Common myeloid progenitor, CD34-positive (primary cell): Measurements from ENCODE around the gene RAB22A.

Experiments used
- CTCF ChIA-PET: fragments of 350-600 bp; sonication (Branson Sonifier 250); formaldehyde crosslinking; loops from one replicate; lab custom pipeline; 2021; ENCODE audit warnings: antibody characterized with exemption; lab: Charles Lee
- POLR2A ChIA-PET: fragments of 350-600 bp; sonication (Branson Sonifier 250); formaldehyde crosslinking; loops from one replicate; lab custom pipeline; 2021; ENCODE audit warnings: antibody characterized with exemption; lab: Charles Lee
- DNase-seq, 3 donors: peaks; one replicate each; pipeline versions ENCODE4 v3.0.0 to v3.0.0-alpha.2; 2013
- H3K27ac ChIP-seq, 2 experiments: 1 replicate in 1 of 2; 2 replicates in 1 of 2; pipeline ENCODE4 v1.7.0; 2013; ENCODE audit warnings: inconsistent platforms in 2 of 2, low read length in 2 of 2, mild to moderate bottlenecking in 2 of 2, low read depth in 1 of 2, moderate library complexity in 1 of 2; ENCODE audit not compliant: severe bottlenecking in 2 of 2, insufficient read depth in 1 of 2, poor library complexity in 1 of 2
- H3K27me3 ChIP-seq, 5 experiments: replicated peaks in 2 of 5; 1 replicate in 3 of 5; 2 replicates in 2 of 5; pipeline versions ENCODE4 v1.6.1 to v1.7.0; 2013; ENCODE audit warnings: low read length in 4 of 5, mild to moderate bottlenecking in 2 of 5, moderate library complexity in 2 of 5, inconsistent platforms in 1 of 5; ENCODE audit not compliant: insufficient read depth in 5 of 5, control insufficient read depth in 4 of 5
- H3K36me3 ChIP-seq, 4 experiments: 1 replicate in 2 of 4; 2 replicates in 2 of 4; pipeline versions ENCODE4 v1.6.1 to v1.7.0; 2013; ENCODE audit warnings: low read length in 3 of 4, control low read depth in 1 of 4, mild to moderate bottlenecking in 1 of 4; ENCODE audit not compliant: control insufficient read depth in 4 of 4, insufficient read depth in 4 of 4
- H3K4me1 ChIP-seq, 4 experiments: 1 replicate in 3 of 4; 2 replicates in 1 of 4; pipeline versions ENCODE4 v1.6.1 to v1.7.1; 2013; ENCODE audit warnings: low read length in 3 of 4, mild to moderate bottlenecking in 3 of 4, control low read depth in 1 of 4, inconsistent platforms in 1 of 4, moderate library complexity in 1 of 4; ENCODE audit not compliant: control insufficient read depth in 4 of 4, insufficient read depth in 4 of 4; ENCODE audit errors: control extremely low read depth in 1 of 4
- H3K4me3 ChIP-seq, 7 experiments: 1 replicate in 4 of 7; 2 replicates in 3 of 7; pipeline versions ENCODE4 v1.5.1 to v1.7.0; 2013; ENCODE audit warnings: mild to moderate bottlenecking in 7 of 7, low read length in 6 of 7, moderate library complexity in 6 of 7, inconsistent platforms in 2 of 7, low read depth in 2 of 7, control low read depth in 1 of 7; ENCODE audit not compliant: insufficient read depth in 4 of 7, control insufficient read depth in 1 of 7; ENCODE audit errors: extremely low read depth in 1 of 7
- H3K9me3 ChIP-seq, 5 experiments: 1 replicate in 4 of 5; 2 replicates in 1 of 5; pipeline versions ENCODE4 v1.6.1 to v1.7.1; 2013; ENCODE audit warnings: low read length in 4 of 5, mild to moderate bottlenecking in 2 of 5, inconsistent platforms in 1 of 5, low read depth in 1 of 5, moderate library complexity in 1 of 5; ENCODE audit not compliant: control insufficient read depth in 4 of 5, insufficient read depth in 2 of 5; ENCODE audit errors: control extremely low read depth in 1 of 5
- WGBS: methylation state at CpG from one replicate; pipeline ENCODE4 v1.1.5; 2013; ENCODE audit not compliant: insufficient coverage; 5-methylcytosine and 5-hydroxymethylcytosine counted together

RAB22A gene

DNA sequence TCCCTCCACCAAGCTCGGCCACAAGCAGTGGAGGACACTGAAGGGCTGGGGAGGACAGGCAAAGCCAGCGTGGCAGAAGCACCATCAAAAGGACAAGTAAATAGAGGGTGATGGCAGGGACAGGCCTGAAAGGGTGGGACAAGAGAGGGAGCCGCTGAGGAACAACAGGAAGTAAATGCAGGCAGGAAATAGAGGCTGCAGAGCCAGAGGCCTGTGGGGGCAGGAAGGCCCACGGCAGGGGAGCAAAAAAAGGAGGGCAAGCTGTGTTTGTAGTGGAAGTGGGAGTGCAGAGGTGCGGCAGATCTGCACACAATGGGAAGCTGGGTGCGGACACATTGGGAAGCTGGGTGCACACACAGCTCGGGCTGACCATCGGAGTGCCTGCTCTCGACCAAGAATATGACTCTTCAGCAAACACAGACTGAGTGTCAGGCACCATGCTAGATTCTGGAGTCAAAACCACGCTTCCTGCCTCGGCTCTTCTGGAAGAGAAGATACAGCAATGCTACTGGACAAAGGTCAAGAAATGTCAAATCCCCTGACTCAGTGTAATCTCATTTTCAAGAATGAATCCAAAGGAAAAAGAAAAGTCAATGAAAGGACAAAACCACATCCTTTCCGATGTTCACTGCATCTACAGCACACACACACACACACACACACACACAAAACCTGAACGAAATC, 40.4 kb upstream of the RAB22A start:
- Histone ChIP-seq H3K27ac (no peak overlapping the region), H3K9me3 (peaks cover 0 to 2% (median 0%) of the 10 kb centered on the region in 5 experiments), H3K4me1 (peaks cover 0 to 11% (median 3%) of the 10 kb centered on the region in 4 experiments), H3K27me3 (no peaks in the 10 kb centered on the region), H3K36me3 (peaks cover 4 to 18% (median 12%) of the 10 kb centered on the region in 4 experiments), H3K4me3 (no peak overlapping the region)
- ChIA-PET CTCF (interaction anchor here (0.6 to 1.2 kb wide), 2 partner anchors 23 to 246 kb away, joined by 3 read pairs; partner anchors contain the start of gene APCDD1L), POLR2A (no interaction called here)
- 52% methylated on average over 8 of the region's 13 CpGs for WGBS
- no peak for DNase-seq

DNA sequence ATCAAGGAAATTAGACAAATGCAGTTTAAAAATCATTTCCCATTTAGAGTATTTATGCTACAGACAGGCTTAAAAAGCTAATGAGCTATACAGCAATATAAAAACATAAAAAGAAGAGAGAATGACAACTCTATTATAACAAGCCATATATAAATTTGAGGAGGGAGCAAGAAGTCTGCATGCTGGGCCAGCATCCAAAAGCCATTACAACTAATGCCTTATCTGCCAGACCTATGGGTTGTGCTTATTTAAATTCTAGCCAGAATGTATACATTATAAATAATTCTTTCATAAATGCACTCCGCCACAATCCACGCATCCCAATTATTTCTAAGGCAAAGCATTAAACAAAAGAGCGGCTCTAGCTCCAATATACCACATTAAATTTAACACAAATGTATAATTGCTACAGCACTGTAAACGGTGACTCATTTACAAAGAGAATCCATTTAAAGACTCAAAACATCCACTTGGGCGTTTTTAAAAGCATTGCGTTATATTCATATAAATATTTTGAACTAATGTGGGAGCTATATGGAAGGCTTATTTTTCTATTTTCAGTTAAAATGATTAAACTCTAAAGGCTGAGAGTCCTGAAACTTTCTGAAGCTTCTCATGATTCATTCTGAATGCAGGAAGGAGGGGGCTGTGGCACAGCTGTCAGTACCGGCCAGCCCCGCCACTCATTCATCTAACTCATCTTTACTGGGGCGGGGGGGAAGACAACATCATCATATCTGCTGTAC, 37.7 kb upstream of the RAB22A start:
- Histone ChIP-seq H3K27me3 (no peaks in the 10 kb centered on the region), H3K27ac (no peak overlapping the region), H3K9me3 (peaks cover 0 to 7% (median 2%) of the 10 kb centered on the region in 5 experiments), H3K36me3 (peaks cover 4 to 17% (median 9%) of the 10 kb centered on the region in 4 experiments), H3K4me1 (peaks cover 0 to 11% (median 3%) of the 10 kb centered on the region in 4 experiments), H3K4me3 (no peak overlapping the region)
- 95% methylated on average over 6 of the region's 9 CpGs for WGBS
- no peak for DNase-seq
- ChIA-PET CTCF (interaction anchor here (1.0 kb wide), 1 partner anchor 32 kb away, joined by 3 read pairs; no protein-coding TSS in a partner anchor), POLR2A (no interaction called here)

DNA sequence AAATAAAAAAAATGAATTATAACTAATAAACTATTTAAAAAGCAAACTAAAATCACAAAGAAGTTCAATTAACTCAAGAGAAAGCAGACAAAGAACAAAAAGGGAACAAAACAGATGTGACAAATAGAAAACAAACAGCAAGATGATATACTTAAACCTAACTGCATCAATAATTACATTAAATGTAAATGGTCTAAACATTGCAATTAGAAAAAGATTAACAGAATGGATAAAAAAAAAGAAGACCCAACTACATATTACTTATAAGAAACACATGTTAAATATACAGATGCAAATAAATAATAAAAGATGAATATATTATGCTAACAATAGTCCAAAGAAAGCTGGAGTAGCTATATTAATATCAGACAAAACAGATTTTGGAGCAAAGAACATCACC, 35.1 kb upstream of the RAB22A start:
- ChIA-PET POLR2A (no interaction called here), CTCF (no interaction called here)
- Histone ChIP-seq H3K27ac (no peak overlapping the region), H3K9me3 (peaks cover 0 to 7% (median 2%) of the 10 kb centered on the region in 5 experiments), H3K4me1 (peaks cover 0 to 3% (median 0%) of the 10 kb centered on the region in 4 experiments), H3K27me3 (no peaks in the 10 kb centered on the region), H3K36me3 (peaks cover 0 to 17% (median 2%) of the 10 kb centered on the region in 4 experiments), H3K4me3 (no peak overlapping the region)
- no peak for DNase-seq

DNA sequence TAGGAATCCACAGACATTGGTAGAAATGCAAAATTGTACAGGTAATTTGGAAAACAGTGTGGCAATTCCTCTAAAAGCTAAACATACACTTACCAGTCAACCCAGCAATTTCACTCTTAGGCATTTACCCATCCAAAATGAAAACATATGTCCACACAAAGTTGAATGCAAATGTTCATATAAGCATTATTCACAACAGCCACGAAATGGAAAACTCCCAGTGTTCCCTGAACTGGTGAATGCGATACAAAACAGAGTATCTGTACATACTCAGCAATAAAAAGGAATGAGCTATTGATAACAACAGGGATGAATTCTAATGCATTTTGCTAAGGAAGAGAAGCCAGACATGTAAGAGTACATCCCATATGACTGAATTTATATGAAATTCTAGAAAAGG, 32.4 kb upstream of the RAB22A start:
- H3K27me3 ChIP-seq, result no peaks in the 10 kb centered on the region
- H3K36me3 ChIP-seq, result peaks cover 0 to 11% (median 1%) of the 10 kb centered on the region in 4 experiments
- DNase-seq, result no peak
- ChIA-PET CTCF (no interaction called here), POLR2A (no interaction called here)
- H3K4me3 ChIP-seq, result no peak overlapping the region
- no peaks in the 10 kb centered on the region for H3K4me1 ChIP-seq
- H3K9me3 ChIP-seq, result peaks cover 0 to 7% (median 2%) of the 10 kb centered on the region in 5 experiments
- WGBS, result 100% methylated on average over 2 of the region's 2 CpGs
- no peak overlapping the region for H3K27ac ChIP-seq

DNA sequence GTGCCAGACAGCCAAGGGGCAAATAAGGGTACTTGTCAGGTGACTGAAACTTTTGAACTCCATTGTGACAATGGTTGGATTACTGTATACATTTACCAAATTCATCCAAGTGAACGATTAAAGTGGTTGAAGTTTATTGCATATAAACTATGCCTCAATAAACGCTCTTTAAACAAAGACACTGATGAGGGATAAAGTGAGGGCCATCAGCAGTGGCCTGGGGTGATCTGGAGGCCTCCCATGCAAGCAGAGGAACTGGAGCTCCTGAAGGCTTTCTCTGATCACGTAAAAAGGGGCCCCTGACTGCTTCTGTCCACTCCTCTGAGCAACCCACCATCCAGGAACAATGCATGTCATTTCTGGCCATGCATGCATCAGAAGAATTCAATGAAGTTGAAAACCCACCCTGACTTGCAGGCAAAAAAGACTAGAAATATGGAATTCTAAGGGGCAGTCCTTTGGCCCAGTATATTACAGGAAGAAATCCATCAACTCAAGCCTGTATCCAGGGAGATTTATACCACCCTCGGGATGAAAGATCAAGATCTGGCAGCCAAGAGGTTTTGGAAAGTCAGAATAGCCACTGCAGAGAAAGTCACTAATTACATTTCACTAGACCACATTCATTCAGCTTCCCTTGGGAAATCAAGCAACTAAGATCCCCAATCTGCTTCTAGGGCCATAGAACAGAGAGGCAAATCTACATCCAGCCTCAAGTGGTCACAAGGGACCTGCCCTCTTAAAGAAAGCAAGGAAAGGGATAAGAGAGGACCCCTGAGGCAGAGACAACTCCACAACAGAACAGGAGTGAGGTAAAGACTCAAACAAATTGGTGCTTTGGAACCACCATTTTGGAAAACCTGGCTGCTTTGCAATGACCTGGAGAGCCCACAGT, 31.7 kb upstream of the RAB22A start:
- no peaks in the 10 kb centered on the region for H3K4me1 ChIP-seq
- no peak overlapping the region for H3K27ac ChIP-seq
- DNase-seq, result no peak
- H3K9me3 ChIP-seq, result peaks cover 0 to 7% (median 2%) of the 10 kb centered on the region in 5 experiments
- ChIA-PET CTCF (no interaction called here), POLR2A (no interaction called here)
- H3K36me3 ChIP-seq, result peaks cover 0 to 9% (median under 1%) of the 10 kb centered on the region in 4 experiments
- H3K27me3 ChIP-seq, result no peaks in the 10 kb centered on the region
- no peak overlapping the region for H3K4me3 ChIP-seq
- WGBS, result 90% methylated on average over 3 of the region's 4 CpGs

DNA sequence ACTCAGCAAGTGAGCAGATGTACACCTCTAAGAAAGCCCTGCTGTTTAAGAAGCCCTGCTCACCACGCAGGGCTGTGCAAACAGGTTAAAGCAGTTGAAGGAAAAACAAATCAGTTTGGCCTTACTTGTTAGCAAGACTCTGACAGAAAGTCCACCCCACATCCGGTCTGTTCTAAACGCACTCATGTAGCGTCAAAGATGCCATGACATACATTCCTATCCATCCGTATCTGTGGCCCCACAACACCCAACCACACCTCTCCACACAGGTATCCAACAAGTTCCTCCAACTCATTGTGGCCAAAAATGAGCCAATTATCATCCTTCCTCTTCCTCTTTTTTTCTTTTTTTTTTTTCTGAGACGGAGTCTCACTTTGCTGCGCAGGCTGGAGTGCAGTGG, 22.8 kb upstream of the RAB22A start:
- Histone ChIP-seq H3K27me3 (no peaks in the 10 kb centered on the region), H3K4me1 (peaks cover 3 to 5% (median 4%) of the 10 kb centered on the region in 4 experiments), H3K27ac (no peak overlapping the region), H3K9me3 (no peaks in the 10 kb centered on the region), H3K36me3 (peaks cover 0 to 9% (median 0%) of the 10 kb centered on the region in 4 experiments), H3K4me3 (no peak overlapping the region)
- ChIA-PET POLR2A (interaction anchor here (0.8 kb wide), 1 partner anchor 115 kb away, joined by 3 read pairs; no protein-coding TSS in a partner anchor), CTCF (interaction anchor here (0.9 kb wide), 1 partner anchor 13 kb away, joined by 4 read pairs; no protein-coding TSS in a partner anchor)
- peak in 2 of 3 donors; percentile 59 to 62 for DNase-seq
- 58% methylated on average over 5 of the region's 7 CpGs for WGBS
